NCI-H146 treated with DMSO at 0.1 percent for 48 hours (cell line): Measurements from ENCODE around the gene FNDC1.
"Not testable (repeated sequence)": the region's sequence is repeated elsewhere in the genome, so short reads cannot be mapped to it uniquely, and the experiment has no call there.

Experiments used
- DNase-seq: peaks from one replicate; lab custom pipeline; 2025; ENCODE audit not compliant: unreplicated experiment; lab: John Stamatoyannopoulos, UW

Gene FNDC1

DNA sequence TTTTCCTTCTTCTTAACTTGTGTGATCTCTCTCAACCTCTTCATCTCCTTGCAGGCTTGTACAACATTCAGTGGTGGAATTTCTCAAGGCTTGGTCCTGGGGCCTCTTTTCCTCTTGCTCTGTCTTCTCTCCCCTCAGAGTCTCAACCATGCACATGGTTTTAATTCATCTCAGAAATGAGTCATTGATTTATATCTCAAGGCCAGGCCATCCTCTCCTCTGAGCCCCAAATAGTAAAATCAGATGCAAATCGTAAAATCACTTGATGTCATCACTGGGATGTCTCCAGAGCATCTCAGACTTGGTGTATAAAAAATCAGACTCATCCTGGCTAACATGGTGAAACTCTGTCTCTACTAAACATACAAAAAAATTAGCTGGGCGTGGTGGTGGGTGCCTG, 85.0 kb downstream of the FNDC1 start:
- DNase-seq = no peak

DNA sequence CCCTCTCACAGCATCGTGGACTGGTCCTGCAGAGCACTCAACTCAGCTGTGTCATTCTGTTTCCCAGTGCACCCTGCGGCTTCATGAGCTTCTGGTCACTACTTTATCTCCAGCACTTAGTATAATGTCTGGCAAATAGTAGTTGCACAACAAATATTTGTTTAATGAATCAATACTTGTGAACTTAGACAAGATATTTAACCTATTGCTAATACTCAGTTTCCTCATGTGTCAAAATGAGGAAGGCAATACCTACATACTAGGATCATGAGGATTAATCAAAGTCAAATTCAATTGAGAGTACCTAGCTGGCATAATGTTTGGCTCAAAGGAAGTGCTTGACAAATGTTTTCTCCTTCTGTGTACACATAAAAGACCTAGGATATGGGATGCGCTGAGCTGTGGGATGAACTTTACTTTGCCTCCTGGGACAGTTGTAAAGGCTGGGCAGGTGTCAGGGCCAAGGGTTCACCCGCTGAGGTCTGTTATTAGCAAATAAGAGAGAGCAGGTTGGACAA, 86.3 kb downstream of the FNDC1 start:
- no peak for DNase-seq

DNA sequence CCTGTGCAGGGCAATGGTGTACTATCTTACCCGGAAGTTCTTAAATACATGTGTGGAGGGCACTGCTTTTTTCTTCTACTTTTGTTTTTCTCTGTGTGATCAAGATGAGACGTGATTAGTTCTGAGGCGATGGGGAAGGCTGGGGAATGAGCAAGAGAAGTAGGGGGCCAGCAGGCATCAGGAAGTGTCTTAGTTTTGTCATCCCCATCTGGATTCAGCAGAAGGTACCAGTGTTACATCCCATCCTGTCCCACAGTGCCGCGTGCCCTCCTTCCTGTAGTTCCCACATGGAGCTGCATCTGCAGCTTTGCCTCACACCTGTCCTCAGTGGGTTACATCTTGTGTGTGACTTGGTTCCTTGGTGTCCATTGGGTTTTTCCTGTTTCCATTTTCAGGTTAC, 86.9 kb downstream of the FNDC1 start:
- no peak for DNase-seq

DNA sequence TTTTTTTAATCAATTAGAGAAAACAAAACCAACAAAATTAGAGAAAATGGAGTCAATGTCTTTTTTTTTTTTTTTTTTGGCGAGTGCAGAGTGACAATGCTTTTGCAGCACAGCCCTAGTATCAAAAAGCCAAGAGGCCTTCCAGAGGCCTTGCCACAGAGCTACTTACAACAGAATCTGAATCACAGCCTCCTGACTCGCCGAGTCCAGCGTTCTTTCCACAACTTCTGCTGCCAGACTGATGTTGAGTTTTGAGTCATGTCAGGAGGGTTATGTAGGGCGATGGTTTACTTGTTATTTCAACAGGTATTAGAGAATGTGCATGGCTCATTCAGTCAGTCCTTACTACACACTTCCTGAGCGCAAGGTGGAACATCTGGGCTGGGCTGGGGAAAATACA, 88.6 kb downstream of the FNDC1 start:
- DNase-seq = no peak

DNA sequence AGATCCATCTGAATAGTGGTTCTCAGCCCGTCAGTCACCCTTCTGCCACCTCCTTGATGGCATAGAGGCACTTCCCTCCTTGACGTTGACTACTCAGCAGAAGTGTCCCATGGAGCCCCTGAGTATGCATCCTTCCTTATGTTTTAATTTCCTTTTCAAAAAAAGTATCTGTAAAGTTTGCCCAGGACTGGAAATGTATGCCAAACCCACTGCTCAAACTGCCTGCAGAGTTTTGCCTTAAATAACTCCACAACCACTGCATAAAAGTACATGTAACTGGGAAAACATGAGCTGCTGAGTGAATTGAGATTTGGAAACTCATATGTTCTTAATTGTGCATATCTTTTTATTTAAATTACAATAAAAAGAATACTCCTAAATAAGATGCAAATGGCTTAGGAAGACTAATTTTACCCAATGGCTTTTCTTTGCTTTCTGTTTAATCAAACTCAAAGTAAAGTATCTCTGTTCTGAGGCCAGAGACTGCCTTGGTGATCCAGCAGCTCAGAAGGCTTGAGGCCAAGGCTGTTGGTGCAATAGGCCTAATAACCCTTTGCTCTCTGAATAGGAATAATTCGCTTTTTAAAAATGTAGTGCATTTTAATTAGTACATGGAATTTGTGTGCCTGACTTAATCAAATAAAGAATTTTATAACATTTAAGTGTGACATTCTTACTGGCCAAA, 90.4 kb downstream of the FNDC1 start:
- no peak for DNase-seq

DNA sequence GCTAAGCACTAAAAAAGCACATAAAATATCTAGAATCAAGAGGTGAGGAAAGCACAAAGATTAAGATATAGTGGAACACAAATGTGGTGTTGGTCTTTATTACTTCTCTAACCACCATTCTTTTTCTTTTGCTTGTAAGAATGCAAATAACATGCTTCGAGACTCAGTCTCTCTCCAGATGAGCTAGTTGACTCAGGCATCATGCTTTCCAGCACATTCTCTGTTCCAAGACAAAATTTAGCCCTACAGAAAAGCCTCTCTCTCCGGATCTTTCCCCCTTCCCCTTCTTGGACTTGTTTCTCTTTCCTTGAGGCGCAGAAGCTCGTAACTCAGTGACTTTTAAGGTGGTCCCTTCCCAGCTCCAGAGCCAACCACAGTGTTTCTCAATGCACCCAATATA, 91.0 kb downstream of the FNDC1 start:
- no peak for DNase-seq

DNA sequence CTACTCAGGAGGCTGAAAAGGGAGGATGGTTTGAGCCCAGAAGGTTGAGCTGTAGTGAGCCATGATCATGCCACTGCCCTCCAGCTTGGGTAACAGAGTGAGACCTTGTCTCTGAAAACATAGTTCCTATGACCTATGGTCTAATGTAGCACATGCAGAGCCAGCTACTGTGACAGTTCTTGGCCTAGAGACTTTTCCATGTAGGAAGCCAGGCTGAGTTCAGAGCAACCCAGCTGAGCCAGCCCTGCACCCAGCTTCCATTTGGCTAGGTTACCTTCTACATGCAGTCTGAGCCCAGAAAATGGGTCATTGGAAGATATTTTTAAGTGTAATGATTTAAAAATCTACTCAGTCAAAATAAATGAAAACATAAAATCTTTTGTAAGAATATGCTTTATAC, 92.8 kb downstream of the FNDC1 start:
- no peak for DNase-seq

DNA sequence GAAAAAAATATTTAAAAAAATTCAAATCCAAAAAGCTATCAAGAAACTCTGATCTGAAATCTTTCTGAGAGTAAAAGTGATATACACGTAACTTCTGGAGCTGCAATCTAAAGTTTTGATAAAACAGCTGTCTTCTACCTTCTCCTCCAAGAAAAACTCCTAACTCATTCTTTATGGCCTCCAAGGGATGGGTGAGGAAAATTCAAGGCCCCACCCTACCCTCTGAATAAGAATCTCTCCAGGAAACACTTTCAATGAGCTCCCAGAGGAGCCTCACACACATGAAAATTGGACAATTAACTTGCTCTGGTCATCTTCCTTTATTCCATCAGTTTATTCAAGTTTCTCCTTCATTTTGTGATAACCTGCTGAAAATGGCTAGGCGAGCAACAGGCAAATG, 93.4 kb downstream of the FNDC1 start:
- no peak for DNase-seq

DNA sequence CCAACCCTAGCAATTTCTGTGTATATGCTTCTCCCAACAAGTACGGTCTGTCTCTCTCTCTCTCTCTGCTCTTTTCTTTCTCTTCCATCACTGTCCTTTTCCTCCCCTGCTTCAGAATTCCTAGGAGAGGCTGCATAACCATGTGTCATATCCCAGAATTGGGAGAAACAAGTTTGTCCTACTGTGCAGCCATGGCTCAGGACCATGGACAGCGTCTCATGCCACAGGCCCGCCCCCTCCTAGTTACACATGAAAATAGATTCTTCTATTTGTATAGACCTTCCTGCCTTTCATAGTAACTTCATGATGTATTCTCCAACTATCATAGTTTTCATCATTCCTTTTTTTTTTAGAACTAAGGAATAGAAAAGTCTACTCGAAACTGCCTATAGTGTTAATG, 98.0 kb downstream of the FNDC1 start:
- no peak for DNase-seq

DNA sequence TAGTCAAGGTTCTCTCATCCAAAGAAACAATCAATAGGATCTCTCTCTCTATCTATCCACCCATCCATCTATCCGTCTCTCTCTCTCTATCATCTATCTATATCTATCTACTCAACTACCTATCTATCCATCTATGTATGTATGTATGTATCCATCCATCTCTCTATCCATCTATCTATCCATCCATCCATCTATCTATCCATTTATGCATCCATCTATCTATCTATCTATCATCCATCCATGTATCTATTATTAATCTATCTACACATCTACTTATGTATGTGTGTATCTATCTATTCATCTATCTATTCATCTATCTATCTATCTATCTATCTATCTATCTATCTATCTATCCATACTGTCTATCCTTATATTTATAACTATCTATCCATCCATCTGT, 99.3 kb downstream of the FNDC1 start:
- DNase-seq = no peak

DNA sequence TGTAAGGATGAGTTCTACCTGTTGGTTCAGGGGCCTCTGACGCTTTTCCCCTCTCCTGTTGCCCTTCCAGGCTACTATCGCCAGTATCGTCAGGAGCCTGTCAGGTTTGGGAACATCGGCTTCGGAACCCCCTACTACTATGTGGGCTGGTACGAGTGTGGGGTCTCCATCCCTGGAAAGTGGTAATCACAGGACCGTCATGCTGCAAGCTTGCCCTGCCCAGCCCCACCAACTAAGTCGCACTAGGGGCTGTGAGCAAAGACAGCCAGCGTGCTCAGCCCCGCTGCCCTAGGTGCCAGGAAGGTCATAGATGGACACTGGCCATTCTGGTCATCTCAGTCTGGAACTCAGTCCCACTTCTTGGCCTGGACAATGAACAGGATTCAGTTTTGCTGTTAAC, 102.1 kb downstream of the FNDC1 start:
- no peak for DNase-seq

DNA sequence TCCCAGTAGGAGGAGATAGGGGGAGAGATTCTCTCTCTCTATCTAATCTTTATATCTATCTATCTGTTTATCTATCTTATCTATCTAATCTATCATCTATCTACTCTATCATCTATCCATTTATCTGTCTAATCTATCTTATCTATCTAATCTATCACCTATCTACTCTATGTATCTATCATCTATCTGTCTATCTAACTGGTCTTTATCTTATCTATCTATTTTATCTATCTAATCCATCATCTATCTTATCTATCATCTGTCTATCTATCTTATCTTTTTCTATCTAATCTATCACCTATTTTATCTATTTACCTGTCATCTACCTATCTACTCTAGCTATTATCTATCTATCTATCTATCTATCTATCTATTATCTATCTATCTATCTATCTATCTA, 109.4 kb downstream of the FNDC1 start:
- no peak for DNase-seq

DNA sequence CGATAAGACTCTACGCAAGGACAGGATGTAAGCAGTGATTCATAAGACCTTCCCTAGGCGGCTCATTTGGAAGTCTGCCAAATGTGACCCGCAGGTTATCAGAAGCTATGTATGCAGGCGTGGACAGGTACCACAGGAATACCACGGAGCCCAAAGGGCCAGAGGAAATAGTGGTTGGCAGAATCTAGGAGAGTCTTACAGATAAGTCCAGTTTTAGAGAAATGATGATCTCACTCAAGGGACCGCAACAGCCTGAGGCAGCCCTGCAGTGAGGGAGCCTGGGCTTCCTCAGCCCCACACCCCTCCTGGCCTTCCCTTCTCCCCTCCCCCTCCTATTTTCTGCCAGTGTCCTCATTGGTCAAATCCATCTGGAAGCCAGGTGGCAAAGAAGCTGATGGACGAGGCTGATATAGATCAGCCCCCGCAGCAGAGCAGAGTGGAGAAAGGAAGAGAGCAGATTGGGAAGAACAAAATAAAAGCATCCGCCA, 110.6 kb downstream of the FNDC1 start:
- no peak for DNase-seq

DNA sequence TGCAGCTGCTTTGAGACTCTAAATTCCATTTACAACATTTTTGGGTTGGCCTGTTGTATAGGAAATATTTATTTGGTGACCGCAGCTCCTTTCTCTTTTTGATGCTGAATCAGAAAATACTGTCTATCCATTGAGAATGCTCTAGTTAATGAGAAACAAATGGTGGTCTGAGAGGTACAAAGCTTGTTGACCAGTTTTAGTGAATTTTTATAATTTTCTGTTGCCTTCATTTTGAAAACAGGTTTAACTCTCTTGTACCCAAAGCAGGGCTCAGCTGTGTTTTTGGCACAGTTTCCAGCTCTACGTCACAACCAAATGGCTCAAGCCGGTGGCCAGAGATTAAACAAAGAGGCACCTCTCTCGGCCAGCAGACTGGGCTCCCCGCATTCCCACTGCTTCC, 113.2 kb downstream of the FNDC1 start:
- DNase-seq = no peak

DNA sequence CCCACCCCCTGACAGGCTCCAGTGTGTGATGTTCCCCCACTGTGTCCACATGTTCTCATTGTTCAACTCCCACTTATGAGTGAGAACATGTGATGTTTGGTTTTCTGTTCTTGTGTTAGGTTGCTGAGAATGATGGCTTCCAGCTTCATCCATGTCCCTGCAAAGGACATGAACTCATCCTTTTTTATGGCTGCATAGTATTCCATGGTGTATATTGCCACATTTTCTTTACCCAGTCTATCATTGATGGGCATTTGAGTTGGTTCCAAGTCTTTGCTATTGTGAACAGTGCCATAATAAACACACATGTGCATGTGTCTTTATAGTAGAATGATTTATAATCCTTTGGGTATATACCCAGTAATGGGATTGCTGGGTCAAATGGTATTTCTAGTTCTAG, 115.5 kb downstream of the FNDC1 start:
- DNase-seq = not testable (repeated sequence)

DNA sequence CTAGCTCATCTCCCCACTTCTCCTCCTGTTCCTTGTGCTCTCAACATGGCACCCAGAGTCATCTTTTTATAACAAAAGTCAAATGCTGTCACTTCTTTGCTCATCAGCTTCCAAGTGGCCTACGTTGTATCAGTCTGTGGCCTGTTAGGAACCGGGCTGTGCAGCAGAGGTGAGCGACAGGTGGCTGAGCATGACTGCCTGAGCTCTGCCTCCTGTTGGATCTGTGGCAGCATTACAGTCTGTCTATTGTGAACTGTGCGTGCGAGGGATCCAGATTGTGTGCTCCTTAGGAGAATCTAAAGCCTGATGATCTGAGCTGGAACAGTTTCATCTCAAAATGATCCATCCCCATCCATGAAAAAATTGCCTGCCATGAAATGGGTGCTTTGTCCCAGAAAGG, 129.6 kb downstream of the FNDC1 start:
- no peak for DNase-seq

DNA sequence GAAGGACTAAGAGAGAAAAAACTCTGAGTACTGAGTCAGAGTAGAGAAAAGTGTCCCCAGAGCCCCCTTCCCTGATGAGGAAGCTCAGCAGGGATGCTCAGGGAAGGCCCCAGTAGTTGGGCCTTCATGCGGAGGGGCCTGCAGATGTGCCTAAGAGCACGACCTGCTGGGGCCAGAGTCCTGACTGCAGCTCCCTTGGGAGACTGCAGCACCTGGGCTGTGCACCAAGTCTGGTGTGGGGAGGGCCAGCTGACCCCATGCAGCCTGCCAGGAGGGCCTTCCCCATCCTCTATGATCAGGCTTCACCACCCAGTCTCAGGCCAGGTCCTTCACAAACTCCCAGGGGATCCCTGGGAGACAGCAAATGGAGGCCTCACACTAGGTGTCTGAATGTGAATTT, 130.4 kb downstream of the FNDC1 start:
- no peak for DNase-seq

DNA sequence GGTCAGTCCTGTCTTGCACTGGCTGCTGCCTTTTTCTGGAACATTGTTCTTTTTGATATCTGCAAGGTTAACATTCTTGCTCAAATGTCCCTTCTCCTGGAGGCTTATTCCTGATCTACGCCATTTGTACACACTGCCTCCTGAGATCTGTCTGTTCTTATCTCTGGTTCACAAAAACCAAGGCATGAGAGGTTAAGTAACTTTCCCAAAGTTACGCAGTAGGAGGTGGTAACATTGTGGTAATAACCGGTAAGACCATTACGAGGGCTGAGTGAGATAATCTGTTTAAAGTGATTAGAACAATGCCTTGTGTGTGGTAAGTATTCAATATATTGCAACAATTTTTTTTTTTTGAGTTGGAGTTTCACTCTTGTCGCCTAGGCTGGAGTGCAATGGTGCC, 132.1 kb downstream of the FNDC1 start:
- DNase-seq = no peak

DNA sequence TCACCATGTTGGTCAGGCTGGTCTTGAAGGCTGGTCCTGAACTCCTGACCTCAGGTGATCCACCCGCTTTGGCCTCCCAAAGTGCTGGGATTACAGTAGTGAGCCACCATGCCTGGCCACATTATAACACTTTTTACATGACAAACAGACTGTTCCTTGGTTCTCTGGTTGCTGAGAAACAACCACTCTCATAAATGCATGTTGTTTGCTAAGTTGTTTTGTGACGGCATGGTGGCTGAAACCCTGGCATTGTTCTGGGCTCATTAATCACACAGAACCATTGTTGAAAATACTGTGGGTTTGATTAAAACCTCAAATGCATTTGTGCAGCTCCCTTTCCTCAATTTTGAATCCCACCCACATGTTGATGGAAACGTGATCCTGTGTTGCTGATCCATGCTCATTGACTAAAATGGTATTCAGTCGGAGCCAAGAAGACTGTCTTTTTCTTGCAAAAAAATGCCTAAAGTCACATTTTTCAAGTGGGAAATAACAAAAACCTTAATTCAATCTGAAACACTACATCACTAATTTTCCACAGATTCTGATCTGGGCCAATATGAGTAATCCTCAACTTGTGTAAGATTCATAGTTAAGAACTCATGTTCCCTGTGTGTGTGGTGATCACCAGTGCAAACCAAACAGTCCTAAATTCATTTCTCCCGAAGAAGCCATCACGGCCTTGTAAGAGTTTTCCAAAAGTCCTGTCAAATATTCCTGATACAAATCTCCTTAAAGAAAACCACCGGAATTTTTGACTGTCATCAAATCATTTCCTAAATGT, 132.8 kb downstream of the FNDC1 start:
- no peak for DNase-seq

DNA sequence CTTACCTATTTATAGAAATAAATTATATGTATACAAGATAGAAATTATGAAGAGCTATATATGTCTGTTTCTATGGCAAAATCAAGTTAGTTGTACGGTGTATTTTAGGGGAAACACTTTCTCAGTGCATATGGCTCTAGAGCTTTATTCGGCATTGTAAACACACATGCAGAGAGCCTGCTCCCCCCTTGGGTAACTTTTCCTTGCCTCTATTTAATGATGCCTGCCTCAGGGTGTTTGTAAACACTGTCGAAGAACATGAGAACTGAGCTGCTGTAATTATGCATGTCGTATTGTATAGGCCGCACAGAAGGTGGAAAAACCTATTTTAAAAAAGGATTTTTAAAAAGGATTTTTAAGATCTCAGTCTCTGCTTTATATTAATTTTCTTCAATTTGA, 133.4 kb downstream of the FNDC1 start:
- no peak for DNase-seq

DNA sequence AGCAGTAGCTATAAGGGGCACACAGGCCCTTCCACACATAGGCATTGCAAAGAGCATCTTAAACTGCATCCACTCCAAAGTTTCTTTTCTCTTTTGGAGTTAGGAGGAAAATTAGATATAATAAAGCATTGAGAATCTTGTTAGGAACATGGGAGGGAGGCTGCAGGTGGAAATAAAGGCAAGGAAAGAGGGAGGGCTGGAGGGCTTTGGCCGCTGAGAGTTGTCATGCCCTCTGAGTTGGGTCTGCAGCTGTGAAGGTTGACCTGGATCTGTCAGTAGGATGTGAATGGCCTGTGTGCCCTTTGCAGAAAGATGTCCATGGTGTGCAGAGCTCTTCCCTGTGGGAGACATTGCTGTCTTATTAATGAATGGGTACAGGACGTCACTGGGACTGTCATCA, 134.0 kb downstream of the FNDC1 start:
- DNase-seq = no peak

DNA sequence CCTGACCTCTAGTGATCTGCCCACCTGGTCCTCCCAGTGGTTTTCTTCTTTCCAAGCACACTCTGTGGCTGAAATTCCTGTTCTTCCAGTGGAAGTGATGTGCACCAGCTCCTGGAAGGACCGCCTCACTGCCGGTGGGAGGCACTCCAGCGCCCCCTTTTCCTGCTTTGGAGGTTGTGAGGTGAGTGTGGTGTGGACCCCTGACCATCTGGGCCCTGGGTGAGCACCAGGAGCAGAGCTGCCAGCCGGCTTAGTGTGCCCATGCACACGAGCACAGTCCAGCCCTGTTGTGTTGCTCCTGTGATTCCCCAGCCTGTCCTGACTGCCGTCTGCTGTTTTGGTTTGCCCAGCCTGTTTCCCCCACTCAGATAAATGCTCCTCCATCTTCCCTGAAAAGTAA, 134.6 kb downstream of the FNDC1 start:
- no peak for DNase-seq

DNA sequence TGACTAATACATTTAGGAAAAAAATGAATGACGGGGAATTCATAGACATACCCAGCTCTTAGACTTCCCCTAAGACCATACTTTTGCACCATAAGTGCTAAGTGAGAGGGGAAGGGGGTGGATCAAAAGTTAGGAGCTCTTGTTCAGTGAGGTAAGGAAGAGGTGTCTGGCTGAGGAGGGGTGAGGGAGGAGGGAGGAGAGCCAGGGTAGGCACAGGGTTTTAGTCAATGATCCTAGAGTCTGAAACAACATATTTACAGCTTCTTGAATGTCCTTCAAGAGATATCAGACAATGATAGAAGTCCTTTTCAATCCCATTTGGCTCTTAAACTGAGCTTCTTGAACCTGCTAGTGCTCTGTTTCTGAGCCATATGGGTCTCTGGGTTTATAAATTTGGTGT, 135.4 kb downstream of the FNDC1 start:
- no peak for DNase-seq
